MM.1S (cell line): ENCODE results near the gene SFT2D3.

Experiments used
- CTCF ChIP-seq: fragments of 300-600 bp; sonication (generic); IDR thresholded peaks from 2 replicates; pipeline ENCODE4 v1.5.1; 2016; ENCODE audit warnings: antibody characterized with exemption, low read length, mixed read lengths
- EZH2 ChIP-seq: fragments of 300-600 bp; sonication (generic); optimal IDR thresholded peaks from 2 replicates; pipeline ENCODE3; 2017; ENCODE audit warnings: low read depth, mild to moderate bottlenecking, antibody characterized with exemption, low read length, mixed read lengths
- EZH2phosphoT487 ChIP-seq: fragments of 300-600 bp; sonication (generic); IDR thresholded peaks from 2 replicates; pipeline ENCODE4 v1.6.1; 2018; ENCODE audit warnings: antibody characterized with exemption, low read length

GRCh38 chr2:127700527-127701192, 637 bp upstream of the SFT2D3 start:
- TF ChIP-seq CTCF (peak; percentile 36), EZH2 (no peak), EZH2phosphoT487 (no peak)
